GM23248 (cell line): ENCODE data around the gene TBC1D2.

Experiments used
- EZH2 ChIP-seq: fragments of 200-600 bp; sonication (generic); IDR thresholded peaks from 2 replicates; pipeline ENCODE4 v1.6.1; 2018; ENCODE audit warnings: antibody characterized with exemption, mild to moderate bottlenecking; ENCODE audit not compliant: insufficient read depth, poor library complexity, severe bottlenecking
- EZH2phosphoT487 ChIP-seq: fragments of 200-600 bp; sonication (generic); IDR thresholded peaks from 2 replicates; pipeline ENCODE4 v1.6.1; 2018; ENCODE audit warnings: antibody characterized with exemption, moderate library complexity, mild to moderate bottlenecking, low read depth; ENCODE audit not compliant: insufficient read depth

- TF ChIP-seq EZH2: no peak
- no peak for TF ChIP-seq EZH2phosphoT487
Measured at GRCh38 chr9:98168153-98168780, 87.2 kb downstream of the TBC1D2 start.
